Stimulated activated CD8-positive, alpha-beta memory T cell treated with anti-CD3 and anti-CD28 coated beads, Interleukin-12 subunit alpha, Interleukin-12 subunit beta, amount 100 ng/mL, for 24 hours (primary cell): ENCODE data around the gene BTAF1.

Experiments
- DNase-seq: peaks from one replicate; pipeline ENCODE4 v3.0.0-alpha.2; 2020; ENCODE audit errors: extremely low read depth

The BTAF1 gene

DNA sequence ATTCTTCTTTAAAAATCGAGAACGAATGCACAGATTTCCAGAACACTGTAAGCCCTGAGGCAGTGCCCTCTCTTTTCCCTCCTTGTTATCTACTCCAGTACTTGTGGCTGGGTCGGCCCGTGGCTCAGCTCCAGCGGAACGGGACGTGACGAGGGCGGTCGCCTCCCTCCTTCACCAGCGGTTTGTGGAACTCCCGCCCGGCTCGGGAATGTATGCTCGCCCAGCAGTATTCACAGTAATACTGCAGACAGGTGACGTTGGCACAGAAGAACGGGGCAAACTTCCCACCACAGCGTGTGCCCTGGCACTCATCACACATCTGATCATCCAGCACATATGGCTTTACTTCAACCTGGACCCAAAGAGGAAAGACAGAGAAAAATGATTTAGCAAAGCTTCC lies 128.5 kb downstream of the BTAF1 start:
- no peak for DNase-seq

DNA sequence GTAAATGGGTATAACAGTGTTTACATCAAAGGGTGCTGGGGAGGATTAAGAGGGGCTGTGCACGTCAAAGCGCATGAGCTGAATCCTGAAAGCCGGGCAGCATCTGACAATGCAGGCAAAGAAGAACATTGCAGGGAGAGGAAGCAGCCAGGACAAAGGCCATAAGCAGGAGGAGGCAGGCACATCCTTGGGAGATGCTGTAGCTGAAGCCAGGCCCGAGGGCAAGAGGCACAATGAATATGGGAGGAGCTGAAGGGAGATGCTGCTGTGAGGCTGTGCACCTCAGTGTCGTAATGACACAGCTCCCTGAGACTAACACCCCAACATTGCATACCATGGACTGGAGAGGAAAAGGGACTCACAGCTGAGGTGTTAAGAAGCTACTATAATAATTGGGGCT lies 129.2 kb downstream of the BTAF1 start:
- DNase-seq: no peak

DNA sequence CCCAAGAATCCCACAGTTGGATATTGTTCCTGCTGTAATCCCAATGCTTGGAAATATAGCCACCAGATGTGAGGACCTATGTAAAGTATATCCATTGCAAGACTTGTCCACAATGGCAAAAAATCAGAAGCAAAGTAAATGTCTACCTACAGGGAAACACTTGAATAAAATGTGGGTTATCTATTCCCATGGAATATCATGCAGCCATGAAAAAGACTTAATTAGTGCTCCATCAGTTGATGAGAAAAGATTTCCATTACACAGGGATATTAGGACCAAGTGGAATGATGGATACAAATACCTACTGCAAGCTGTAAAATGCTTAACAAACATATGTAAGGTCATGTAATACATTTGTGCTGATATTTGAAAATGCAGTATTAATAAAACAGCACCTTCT lies 131.2 kb downstream of the BTAF1 start:
- no peak for DNase-seq

DNA sequence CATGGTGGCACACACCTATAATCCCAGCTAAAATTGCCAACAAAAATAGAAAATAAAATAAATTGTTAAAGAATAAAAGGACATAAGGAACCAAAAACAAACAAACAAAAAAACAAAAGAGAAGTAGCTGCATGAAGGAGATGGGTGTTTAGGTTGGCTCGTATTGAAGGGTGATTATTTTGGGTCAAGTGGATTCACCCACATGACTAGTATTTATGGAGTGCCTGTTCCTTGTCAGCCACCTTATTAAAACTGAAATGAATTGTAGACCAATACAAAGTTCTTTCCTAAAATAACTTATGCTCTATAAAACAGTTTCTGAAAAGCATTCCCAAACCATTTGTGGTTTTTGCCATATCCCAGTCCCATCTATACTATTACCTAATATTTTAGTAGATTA lies 138.7 kb downstream of the BTAF1 start:
- DNase-seq: no peak

DNA sequence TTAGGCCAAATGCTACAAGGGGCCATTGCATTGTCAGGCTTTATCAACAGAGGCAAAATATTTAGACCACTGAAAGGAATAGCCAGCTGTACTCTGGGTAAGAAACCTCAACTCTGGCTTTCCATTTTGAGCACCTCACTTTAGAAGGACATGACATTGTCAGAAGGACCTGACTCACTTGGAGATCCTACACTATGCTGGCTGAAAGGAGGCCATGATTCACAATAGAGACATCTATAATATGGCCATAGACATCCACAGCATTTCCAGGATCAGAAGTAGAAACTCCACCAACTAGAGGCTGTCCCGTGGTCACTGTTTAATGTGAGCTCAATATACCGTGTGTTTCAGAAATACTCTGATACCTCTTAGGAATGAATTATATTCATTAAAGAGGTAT lies 140.9 kb downstream of the BTAF1 start:
- DNase-seq: no peak

DNA sequence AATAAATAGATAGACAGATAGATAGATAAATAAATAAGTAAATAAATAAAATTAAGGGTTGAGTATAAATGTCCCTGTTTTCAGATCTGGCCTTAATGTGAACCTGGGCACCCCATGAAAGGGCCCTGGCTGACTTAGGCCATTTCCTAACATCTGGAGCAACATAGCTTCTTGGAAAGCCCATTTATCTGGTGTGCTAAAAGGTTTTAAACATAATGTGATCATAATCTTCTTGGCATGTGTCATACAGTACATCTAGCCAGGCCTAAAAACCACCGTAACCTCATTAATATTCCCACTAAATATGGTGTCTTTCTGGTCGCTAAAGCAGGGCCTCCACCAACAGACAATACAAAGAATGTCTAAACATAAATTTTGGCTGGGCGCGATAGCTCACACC lies 142.8 kb downstream of the BTAF1 start:
- DNase-seq: no peak

DNA sequence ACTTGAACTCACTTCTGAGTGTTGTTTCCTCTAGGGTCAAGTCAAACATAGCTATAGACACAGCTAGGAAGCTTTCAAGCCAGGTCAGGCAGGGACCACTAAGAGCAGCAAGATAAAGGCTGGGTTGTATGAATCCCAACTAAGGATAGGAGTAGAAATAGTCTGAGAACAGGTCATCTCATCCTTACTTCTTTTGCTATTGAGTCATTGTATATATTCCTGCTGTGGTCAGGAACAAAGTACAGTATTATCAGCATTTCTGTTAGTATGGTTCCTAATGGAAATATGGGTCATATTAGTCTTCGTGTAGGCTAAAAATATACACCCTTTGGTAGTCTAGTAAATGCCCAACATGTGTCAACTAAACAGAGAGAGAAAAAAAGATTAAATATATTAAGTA lies 145.3 kb downstream of the BTAF1 start:
- no peak for DNase-seq

DNA sequence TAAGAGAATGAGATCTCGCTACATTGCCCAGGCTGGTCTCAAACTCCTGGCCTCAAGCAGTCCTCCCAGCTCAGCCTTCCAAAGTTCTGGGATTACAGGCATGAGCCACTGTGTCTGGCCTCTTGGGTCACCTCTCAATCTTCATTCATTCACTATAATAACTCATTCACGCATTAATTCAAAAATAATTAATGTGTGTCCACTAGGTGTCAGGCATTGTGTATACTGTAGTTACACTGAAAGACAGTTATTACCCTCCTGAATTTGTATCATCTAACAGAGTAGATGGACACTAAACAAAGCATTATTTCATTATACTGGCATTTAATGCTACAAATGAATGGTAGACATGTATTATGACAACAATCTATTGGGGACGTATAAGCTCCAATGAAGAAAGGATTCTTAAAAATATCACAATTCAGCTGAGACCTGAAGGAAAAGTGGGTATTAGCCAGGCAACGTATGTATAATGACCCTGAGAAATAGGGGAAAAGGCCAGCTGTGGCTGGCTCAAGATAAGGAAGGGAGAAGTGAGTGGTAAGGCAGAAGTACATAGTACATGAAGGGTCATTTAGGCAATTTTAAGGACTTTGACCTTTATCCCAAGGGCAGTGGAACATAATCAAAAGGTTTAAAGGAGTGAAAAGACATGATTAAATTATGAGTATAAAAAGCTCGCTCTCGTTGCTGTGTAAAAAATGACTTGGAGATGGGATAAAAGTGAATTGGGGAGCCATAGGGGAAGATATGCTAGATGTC lies 150.7 kb downstream of the BTAF1 start:
- DNase-seq: no peak

DNA sequence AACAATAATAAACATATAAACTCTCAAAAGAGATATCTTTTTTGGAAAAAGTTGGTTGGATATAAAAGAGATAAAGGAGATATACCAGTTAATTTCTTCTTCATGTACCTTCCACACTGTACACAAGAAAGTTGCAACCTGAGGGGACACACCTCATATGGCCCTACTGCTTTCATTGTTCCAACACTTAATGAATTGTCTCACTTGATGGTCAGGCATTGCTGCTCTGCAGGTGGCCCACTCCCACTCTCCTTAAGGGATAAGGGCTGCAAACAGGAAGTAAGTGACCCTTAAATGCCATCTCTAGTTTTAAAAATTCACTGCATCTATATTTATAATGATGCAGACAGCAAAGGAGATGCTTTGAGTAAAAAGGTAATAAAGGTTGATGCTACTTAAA lies 152.3 kb downstream of the BTAF1 start:
- DNase-seq: no peak

DNA sequence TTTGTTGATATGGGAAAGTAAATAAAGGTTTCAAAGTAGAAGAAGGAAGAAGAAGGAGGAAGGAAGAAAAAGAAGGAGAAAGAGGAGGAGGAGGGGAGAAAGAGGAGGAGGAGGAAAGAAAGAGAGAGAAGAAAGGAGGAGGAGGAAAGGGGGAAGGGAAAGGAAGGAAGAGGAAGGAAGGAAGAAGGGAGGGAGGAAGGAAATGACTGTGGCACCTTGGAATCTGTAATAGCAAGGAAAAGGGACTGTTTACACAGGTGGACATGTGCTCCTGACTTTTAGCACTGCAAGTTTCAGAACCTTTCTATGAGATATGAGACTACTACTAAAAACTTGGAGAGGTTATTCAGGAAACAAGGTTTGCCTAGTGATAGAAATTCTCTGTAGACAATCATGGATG lies 153.2 kb downstream of the BTAF1 start:
- DNase-seq: no peak

DNA sequence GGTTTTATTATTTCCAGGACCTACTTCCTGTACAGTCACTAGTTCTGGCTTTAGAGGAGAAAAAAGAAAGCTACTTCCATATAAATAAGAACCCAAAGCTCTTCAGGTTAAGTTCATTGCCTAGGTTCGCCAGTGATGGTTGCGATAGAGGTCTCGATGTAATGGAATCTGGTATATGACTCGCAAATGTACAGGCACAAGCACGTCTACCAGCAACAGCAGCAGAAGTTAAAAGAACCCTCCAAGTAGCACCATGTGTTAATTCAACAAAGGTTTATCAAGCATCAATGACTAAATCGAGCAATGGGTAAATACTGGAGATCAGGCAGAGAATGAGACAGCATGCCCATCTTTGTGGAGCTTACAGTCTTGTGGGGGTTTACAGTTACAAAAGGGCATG lies 155.4 kb downstream of the BTAF1 start:
- DNase-seq: no peak
